Measurements from ENCODE around the gene TEKT2.

DNA sequence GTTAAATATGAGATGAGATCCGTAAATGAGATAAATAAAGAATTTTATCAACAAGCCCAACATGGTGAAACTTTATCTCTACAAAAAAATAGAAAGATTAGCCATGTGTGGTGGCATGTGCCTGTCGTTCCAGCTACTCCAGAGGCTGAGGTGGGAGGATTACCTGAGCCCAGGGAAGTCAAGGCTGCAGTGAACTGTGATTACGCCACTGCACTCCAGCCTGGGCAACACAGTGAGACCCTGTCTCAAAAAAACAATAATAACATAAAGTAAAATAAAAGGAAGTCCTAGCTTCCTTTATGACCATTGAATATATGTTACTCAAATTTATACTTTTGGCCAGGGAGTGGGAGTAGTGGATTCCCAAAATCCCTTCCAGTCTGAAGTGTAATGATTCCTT lies 48.7 kb upstream of the TEKT2 start:
- TF ChIP-seq EP300 (IDR thresholded peaks at IDR 0.05) (no peak), POLR2A (IDR thresholded peaks at IDR 0.05) (no peak)
- TF ChIP-seq, protein P1, sequence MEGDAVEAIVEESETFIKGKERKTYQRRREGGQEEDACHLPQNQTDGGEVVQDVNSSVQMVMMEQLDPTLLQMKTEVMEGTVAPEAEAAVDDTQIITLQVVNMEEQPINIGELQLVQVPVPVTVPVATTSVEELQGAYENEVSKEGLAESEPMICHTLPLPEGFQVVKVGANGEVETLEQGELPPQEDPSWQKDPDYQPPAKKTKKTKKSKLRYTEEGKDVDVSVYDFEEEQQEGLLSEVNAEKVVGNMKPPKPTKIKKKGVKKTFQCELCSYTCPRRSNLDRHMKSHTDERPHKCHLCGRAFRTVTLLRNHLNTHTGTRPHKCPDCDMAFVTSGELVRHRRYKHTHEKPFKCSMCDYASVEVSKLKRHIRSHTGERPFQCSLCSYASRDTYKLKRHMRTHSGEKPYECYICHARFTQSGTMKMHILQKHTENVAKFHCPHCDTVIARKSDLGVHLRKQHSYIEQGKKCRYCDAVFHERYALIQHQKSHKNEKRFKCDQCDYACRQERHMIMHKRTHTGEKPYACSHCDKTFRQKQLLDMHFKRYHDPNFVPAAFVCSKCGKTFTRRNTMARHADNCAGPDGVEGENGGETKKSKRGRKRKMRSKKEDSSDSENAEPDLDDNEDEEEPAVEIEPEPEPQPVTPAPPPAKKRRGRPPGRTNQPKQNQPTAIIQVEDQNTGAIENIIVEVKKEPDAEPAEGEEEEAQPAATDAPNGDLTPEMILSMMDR (IDR thresholded peaks at IDR 0.05), result no peak
